GM23248 (cell line): ENCODE measurements around the gene GPN2. TPM values are rescaled to one million over a fixed set of nuclear protein-coding genes. Genes with fewer than 3 reads are reported as not detected.
A peak's percentile ranks its signal among the peaks of the same experiment; 100 is the strongest.
"Not testable (repeated sequence)": the region's sequence is repeated elsewhere in the genome, so short reads cannot be mapped to it uniquely, and the experiment has no call there.

Source experiments
- DNase-seq: peaks from one replicate; pipeline ENCODE4 v3.0.0-alpha.2; 2015
- H2AFZ ChIP-seq: fragments of 200-600 bp; sonication (generic); 2 replicates; pipeline ENCODE4 v1.6.1; 2016; ENCODE audit warnings: antibody characterized with exemption
- H3F3A ChIP-seq: fragments of 200-600 bp; sonication (generic); 2 replicates; pipeline ENCODE4 v1.6.1; 2016; ENCODE audit warnings: mild to moderate bottlenecking, antibody characterized with exemption, mixed run types; ENCODE audit not compliant: insufficient read depth
- H3K27ac ChIP-seq: fragments of 200-600 bp; sonication (generic); 2 replicates; pipeline ENCODE4 v1.5.1; 2016; ENCODE audit warnings: mild to moderate bottlenecking
- H3K27me3 ChIP-seq: fragments of 200-600 bp; sonication (generic); replicated peaks from 2 replicates; pipeline ENCODE4 v1.6.1; 2016; ENCODE audit warnings: mild to moderate bottlenecking; ENCODE audit not compliant: insufficient read depth
- H3K36me3 ChIP-seq: fragments of 200-600 bp; sonication (generic); 2 replicates; pipeline ENCODE4 v1.6.1; 2016; ENCODE audit warnings: low read depth, mild to moderate bottlenecking
- H3K4me1 ChIP-seq: fragments of 200-600 bp; sonication (generic); 2 replicates; pipeline ENCODE4 v1.6.1; 2016; ENCODE audit warnings: mild to moderate bottlenecking; ENCODE audit not compliant: insufficient read depth
- H3K4me2 ChIP-seq: fragments of 200-600 bp; sonication (generic); one replicate; pipeline ENCODE4 v1.6.1; 2016; ENCODE audit warnings: mild to moderate bottlenecking; ENCODE audit not compliant: unreplicated experiment
- H3K4me3 ChIP-seq: fragments of 200-600 bp; sonication (generic); 2 replicates; pipeline ENCODE4 v1.5.1; 2016; ENCODE audit warnings: mild to moderate bottlenecking
- H3K79me2 ChIP-seq: fragments of 200-600 bp; sonication (generic); 2 replicates; pipeline ENCODE4 v1.6.1; 2016; ENCODE audit warnings: mild to moderate bottlenecking; ENCODE audit not compliant: insufficient read depth
- H3K9ac ChIP-seq: fragments of 200-600 bp; sonication (generic); 2 replicates; pipeline ENCODE4 v1.6.1; 2016; ENCODE audit warnings: mild to moderate bottlenecking
- H3K9me2 ChIP-seq: fragments of 200-600 bp; sonication (generic); 2 replicates; pipeline ENCODE4 v1.6.1; 2016; ENCODE audit warnings: mixed run types, mild to moderate bottlenecking, moderate library complexity; ENCODE audit not compliant: insufficient read depth
- H3K9me3 ChIP-seq: fragments of 200-600 bp; sonication (generic); one replicate; pipeline ENCODE4 v1.6.1; 2017; ENCODE audit warnings: low read depth
- H4K20me1 ChIP-seq: fragments of 200-600 bp; sonication (generic); 2 replicates; pipeline ENCODE4 v1.6.0; 2016; ENCODE audit not compliant: insufficient read depth
- EZH2 ChIP-seq: fragments of 200-600 bp; sonication (generic); IDR thresholded peaks from 2 replicates; pipeline ENCODE4 v1.6.1; 2018; ENCODE audit warnings: antibody characterized with exemption, mild to moderate bottlenecking; ENCODE audit not compliant: insufficient read depth, poor library complexity, severe bottlenecking
- EZH2phosphoT487 ChIP-seq: fragments of 200-600 bp; sonication (generic); IDR thresholded peaks from 2 replicates; pipeline ENCODE4 v1.6.1; 2018; ENCODE audit warnings: antibody characterized with exemption, moderate library complexity, mild to moderate bottlenecking, low read depth; ENCODE audit not compliant: insufficient read depth
- WGBS, 2 experiments: methylation state at CpG; one replicate each; pipeline ENCODE4 v1.1.6; 2015 to 2017; ENCODE audit warnings: low lambda C conversion rate in 2 of 2, low coverage in 1 of 2; ENCODE audit errors: missing lambda C conversion rate in 2 of 2; 5-methylcytosine and 5-hydroxymethylcytosine counted together
- in situ Hi-C: fragments of 300-500 bp; cut with MboI; formaldehyde crosslinking; loops from 2 replicates; pipeline ENCODE4 v1.15.0; 2020
- polyA plus RNA-seq: library from polyadenylated mRNA; unstranded; fragments of >200 nt; fragmentation: Nextera tagmentation; extraction: Ambion mirVana; gene quantifications from 2 replicates; pipeline ENCODE4 v1.2.1, GENCODE V29; 2016
- total RNA-seq: library from RNA; depleted of rRNA; stranded (reverse); fragments of >200 nt; shearing (Covaris generic); gene quantifications from 2 replicates; pipeline ENCODE4 v1.2.3, GENCODE V29; 2014

Gene GPN2
- total and polyA plus RNA-seq, 2 experiments from 2014 or later = 11.9 to 27.9 TPM

GRCh38 chr1:26852701-26853100, 37.4 kb downstream of the GPN2 start:
- TF ChIP-seq EZH2phosphoT487 (no peak), EZH2 (no peak)
- Histone ChIP-seq H3K79me2 (no peaks in the 10 kb centered on the region), H3K4me1 (peaks cover 20% of the 10 kb centered on the region), H2AFZ (no peak overlapping the region), H3K9me2 (no peaks in the 10 kb centered on the region), H3K36me3 (peaks cover 3% of the 10 kb centered on the region; the same call in 1 of the 2 replicates), H3F3A (peaks cover 19% of the 10 kb centered on the region), H4K20me1 (no peaks in the 10 kb centered on the region), H3K4me2 (no peak overlapping the region), H3K9me3 (no peaks in the 10 kb centered on the region), H3K27me3 (no peaks in the 10 kb centered on the region), H3K27ac (0 out of 2 replicates have a peak overlapping the region, but pooled peaks have one; percentile 7), H3K9ac (no peak overlapping the region), H3K4me3 (no peak overlapping the region)
- in situ Hi-C loops = no loop called here
- 67 to 68% methylated on average over 9 of the region's 9 CpGs for WGBS, 2 experiments
- no peak for DNase-seq

DNA sequence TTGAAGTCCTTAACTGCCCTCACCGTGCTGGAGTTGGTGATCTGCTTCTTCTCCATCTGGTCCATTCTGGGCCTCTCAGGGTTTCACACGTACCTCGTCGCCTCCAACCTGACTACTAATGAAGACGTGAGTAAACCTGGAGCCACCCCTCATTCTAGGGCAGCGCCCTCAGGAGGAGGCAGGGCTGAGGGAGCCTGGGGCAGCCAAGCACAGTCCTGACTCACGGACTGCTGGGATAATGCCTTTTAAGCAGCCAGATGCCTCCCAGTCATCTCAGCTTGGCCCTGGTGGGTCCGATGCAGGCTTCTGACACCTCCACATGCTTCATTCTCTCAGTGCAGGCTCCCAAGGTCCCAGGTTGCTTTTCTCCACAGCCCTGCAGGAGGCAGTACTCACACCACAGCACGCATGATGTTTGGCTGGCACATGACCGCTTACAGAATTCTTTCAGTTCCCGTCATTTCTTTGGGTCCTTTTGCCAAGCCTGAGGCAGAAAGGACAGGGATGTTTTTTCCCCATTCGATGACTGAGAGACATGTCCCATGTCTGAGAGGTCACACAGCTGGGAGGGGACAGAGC, 38.9 kb downstream of the GPN2 start:
- H2AFZ ChIP-seq = no peak overlapping the region
- H3K9ac ChIP-seq = no peak overlapping the region
- H3K9me2 ChIP-seq = no peaks in the 10 kb centered on the region
- no peaks in the 10 kb centered on the region for H3K79me2 ChIP-seq
- no peak overlapping the region for H3K4me2 ChIP-seq
- no peaks in the 10 kb centered on the region for H4K20me1 ChIP-seq
- 75 to 85% methylated on average over 11 to 12 of the region's 12 CpGs for WGBS, 2 experiments
- peaks cover 20% of the 10 kb centered on the region for H3K4me1 ChIP-seq
- in situ Hi-C loops = no loop called here
- no peak for TF ChIP-seq EZH2phosphoT487
- no peak for TF ChIP-seq EZH2
- peak; percentile 42 for DNase-seq
- H3F3A ChIP-seq = peaks cover 26% of the 10 kb centered on the region
- H3K9me3 ChIP-seq = no peaks in the 10 kb centered on the region
- no peak overlapping the region for H3K27ac ChIP-seq
- peaks cover 3% of the 10 kb centered on the region; the same call in 1 of the 2 replicates for H3K36me3 ChIP-seq
- H3K4me3 ChIP-seq = no peak overlapping the region
- no peaks in the 10 kb centered on the region for H3K27me3 ChIP-seq

DNA sequence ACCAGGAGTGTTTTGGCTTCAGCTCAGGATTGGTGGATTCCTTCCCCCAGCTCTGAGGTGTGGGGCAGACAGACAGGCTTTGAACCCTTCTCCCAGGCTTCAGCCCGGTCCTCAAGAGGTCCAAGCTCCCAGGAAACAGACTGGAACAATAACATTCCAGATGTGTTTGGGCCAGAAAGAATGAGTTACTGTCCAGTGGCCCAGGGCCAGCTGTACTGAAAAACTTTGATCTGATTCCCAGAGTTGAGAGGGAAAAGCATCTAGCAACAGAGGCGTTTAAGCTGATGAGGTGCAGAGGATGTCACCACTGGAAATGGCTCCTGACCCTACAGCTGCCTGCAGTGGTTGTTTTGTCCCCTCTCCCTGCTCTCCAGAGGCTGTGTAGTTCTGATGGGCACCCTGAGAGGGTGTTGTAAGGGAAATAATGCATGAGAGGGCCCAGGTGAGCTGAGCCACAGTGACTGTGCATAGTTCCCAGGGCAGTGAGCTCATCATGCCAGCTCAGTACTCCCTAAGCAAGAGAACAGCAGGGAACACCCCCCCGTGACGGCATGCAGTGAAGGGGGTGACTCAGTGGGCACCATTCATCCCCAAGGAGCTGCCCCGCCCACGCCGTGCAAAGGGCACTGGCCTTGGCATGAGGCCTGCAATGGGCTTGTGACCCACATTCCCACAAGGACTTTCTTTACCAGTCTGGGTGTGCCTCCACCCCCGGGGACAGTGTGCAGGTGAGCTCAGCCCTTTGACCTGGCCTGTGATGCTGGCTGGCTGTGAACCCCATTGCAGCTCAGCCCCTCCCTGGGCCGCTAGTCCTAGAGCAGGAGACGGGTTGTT, 40.9 kb downstream of the GPN2 start:
- no peak for TF ChIP-seq EZH2phosphoT487
- TF ChIP-seq EZH2 = no peak
- H3K36me3 ChIP-seq = peaks cover 3% of the 10 kb centered on the region; the same call in 1 of the 2 replicates
- peaks cover 26% of the 10 kb centered on the region for H3F3A ChIP-seq
- H3K4me2 ChIP-seq = peak overlapping the region; percentile 4
- H3K9me3 ChIP-seq = no peaks in the 10 kb centered on the region
- no peaks in the 10 kb centered on the region for H3K9me2 ChIP-seq
- H3K4me1 ChIP-seq = peaks cover 20% of the 10 kb centered on the region
- peak overlapping the region; percentile 94 for H3K27ac ChIP-seq
- peak; percentile 98 for DNase-seq
- no peaks in the 10 kb centered on the region for H4K20me1 ChIP-seq
- H3K27me3 ChIP-seq = no peaks in the 10 kb centered on the region
- H2AFZ ChIP-seq = no peak overlapping the region
- H3K9ac ChIP-seq = peak overlapping the region; percentile 77
- WGBS, 2 experiments = 29 to 32% methylated on average over 10 of the region's 10 CpGs
- no peak overlapping the region for H3K4me3 ChIP-seq
- in situ Hi-C loops = no loop called here
- H3K79me2 ChIP-seq = no peaks in the 10 kb centered on the region; the same call in 1 of the 2 replicates

GRCh38 chr1:26848499-26848898, 41.6 kb downstream of the GPN2 start:
- TF ChIP-seq EZH2 = no peak
- no peak for TF ChIP-seq EZH2phosphoT487
- H3K27ac ChIP-seq = peak overlapping the region; percentile 94
- WGBS, 2 experiments = 78 to 85% methylated on average over 9 to 10 of the region's 10 CpGs
- H3K4me3 ChIP-seq = no peak overlapping the region
- peak overlapping the region; percentile 4 for H3K4me2 ChIP-seq
- no peak for DNase-seq
- no peaks in the 10 kb centered on the region; the same call in 1 of the 2 replicates for H3K79me2 ChIP-seq
- H3K9me3 ChIP-seq = no peaks in the 10 kb centered on the region
- H3K9me2 ChIP-seq = no peaks in the 10 kb centered on the region
- no peaks in the 10 kb centered on the region for H3K27me3 ChIP-seq
- peaks cover 26% of the 10 kb centered on the region for H3F3A ChIP-seq
- peaks cover 3% of the 10 kb centered on the region; the same call in 1 of the 2 replicates for H3K36me3 ChIP-seq
- H2AFZ ChIP-seq = no peak overlapping the region
- no peaks in the 10 kb centered on the region for H4K20me1 ChIP-seq
- peak overlapping the region; percentile 77 for H3K9ac ChIP-seq
- H3K4me1 ChIP-seq = peaks cover 20% of the 10 kb centered on the region
- in situ Hi-C loops = no loop called here

DNA sequence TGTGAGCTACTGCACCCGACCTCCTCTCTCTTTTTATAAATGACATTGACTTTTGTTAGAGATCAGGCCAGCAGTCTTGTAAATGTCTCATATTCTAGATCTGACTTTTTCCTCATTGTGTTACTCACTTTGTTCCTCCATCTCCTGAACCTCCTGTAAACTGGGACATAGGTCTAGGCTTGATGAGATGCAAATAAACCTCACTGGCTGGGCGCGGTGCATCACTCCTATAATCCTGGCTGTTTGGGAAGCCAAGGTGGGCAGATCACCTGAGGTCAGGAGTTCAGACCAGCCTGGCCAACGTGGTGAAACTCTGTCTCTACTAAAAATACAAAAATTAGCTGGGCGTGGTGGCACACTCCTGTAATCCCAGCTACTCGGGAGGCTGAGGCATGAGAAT, 42.3 kb downstream of the GPN2 start:
- not testable (repeated sequence) for H3K9me2 ChIP-seq, H3K27me3 ChIP-seq
- 84% methylated on average over 6 of the region's 6 CpGs for WGBS, 2 experiments

More for the DNA sequence above, 42.3 kb downstream of the GPN2 start:
- H3K79me2 ChIP-seq, H3K36me3 ChIP-seq, DNase-seq, in situ Hi-C loops, H3K4me3 ChIP-seq, H3K4me2 ChIP-seq, H2AFZ ChIP-seq, H4K20me1 ChIP-seq, H3K9me3 ChIP-seq: not testable (repeated sequence)
- Histone ChIP-seq H3K9ac (peak overlapping the region; percentile 77; the same call in 1 of the 2 replicates), H3F3A (peaks cover 26% of the 10 kb centered on the region), H3K4me1 (peaks cover 18% of the 10 kb centered on the region), H3K27ac (peak overlapping the region; percentile 94; the same call in 1 of the 2 replicates)
